RKO (cell line): ENCODE results near the gene ZNF784.
"Not testable (repeated sequence)": the region's sequence is repeated elsewhere in the genome, so short reads cannot be mapped to it uniquely, and the experiment has no call there.

Experiments used
- DNase-seq: peaks from one replicate; pipeline ENCODE4 v3.0.0-alpha.2; 2016; ENCODE audit warnings: low spot score

ZNF784 gene

GRCh38 chr19:55583897-55584296, 40.5 kb downstream of the ZNF784 start:
- DNase-seq, result not testable (repeated sequence)

GRCh38 chr19:55582284-55582683, 42.1 kb downstream of the ZNF784 start:
- DNase-seq, result not testable (repeated sequence)

GRCh38 chr19:55581823-55582223, 42.5 kb downstream of the ZNF784 start:
- no peak for DNase-seq

- DNase-seq, result peak; percentile 42
Measured at GRCh38 chr19:55581145-55581822, 43.1 kb downstream of the ZNF784 start.

- DNase-seq, result peak; percentile 86
Measured at GRCh38 chr19:55580628-55581144, 43.7 kb downstream of the ZNF784 start, which contains the start of gene ZNF579. Gene ZNF579 (minus strand): TSS chr19:55580848. CDS start chr19:55579639, 1,209 bp downstream.

- no peak for DNase-seq
Measured at GRCh38 chr19:55579766-55580621, 44.4 kb downstream of the ZNF784 start.

- no peak for DNase-seq
Measured at GRCh38 chr19:55578761-55579747, 45.3 kb downstream of the ZNF784 start.

GRCh38 chr19:55578031-55578760, 46.2 kb downstream of the ZNF784 start:
- DNase-seq, result no peak

- no peak for DNase-seq
Measured at GRCh38 chr19:55576746-55577145, 47.6 kb downstream of the ZNF784 start.

GRCh38 chr19:55573929-55574328, 50.4 kb downstream of the ZNF784 start:
- DNase-seq, result not testable (repeated sequence)
